Aorta (tissue), 5 donors: ENCODE measurements around the gene PDXP. TPM values are rescaled to one million over a fixed set of nuclear protein-coding genes. Genes with fewer than 3 reads are reported as not detected.
"Not testable (repeated sequence)": the region's sequence is repeated elsewhere in the genome, so short reads cannot be mapped to it uniquely, and the experiment has no call there.

Source experiments
- ATAC-seq: fragments of 200-7000 bp; cut with Tn5 transposase; one replicate; pipeline ENCODE4 v1.9.1; 2022; ENCODE audit warnings: moderate library complexity; ENCODE audit not compliant: low FRiP score
- DNase-seq, 2 donors: peaks; one replicate each; pipeline ENCODE4 v3.0.0-alpha.2; 2020
- H3K27ac ChIP-seq, 2 donors: one replicate each; pipeline ENCODE4 v1.5.1; 2013; ENCODE audit warnings: low read length in 2 of 2, mild to moderate bottlenecking in 2 of 2, moderate library complexity in 2 of 2, control low read depth in 1 of 2, inconsistent platforms in 1 of 2, low read depth in 1 of 2
- H3K27me3 ChIP-seq, 2 donors: one replicate each; pipeline ENCODE4 v1.6.1; 2013; ENCODE audit warnings: control low read depth in 1 of 2, low read length in 1 of 2, mild to moderate bottlenecking in 1 of 2, moderate library complexity in 1 of 2; ENCODE audit not compliant: insufficient read depth in 2 of 2, control insufficient read depth in 1 of 2
- H3K36me3 ChIP-seq, 2 donors: one replicate each; pipeline ENCODE4 v1.6.1; 2013; ENCODE audit warnings: control low read depth in 1 of 2, low read length in 1 of 2, mild to moderate bottlenecking in 1 of 2; ENCODE audit not compliant: insufficient read depth in 2 of 2, control insufficient read depth in 1 of 2
- H3K4me1 ChIP-seq, 2 donors: one replicate each; pipeline ENCODE4 v1.6.1; 2013; ENCODE audit warnings: low read length in 2 of 2, control low read depth in 1 of 2, mild to moderate bottlenecking in 1 of 2, moderate library complexity in 1 of 2; ENCODE audit not compliant: insufficient read depth in 2 of 2, control insufficient read depth in 1 of 2
- H3K4me3 ChIP-seq, 2 donors: one replicate each; pipeline ENCODE4 v1.5.1; 2013; ENCODE audit warnings: low read length in 2 of 2, control low read depth in 1 of 2, mild to moderate bottlenecking in 1 of 2
- H3K9me3 ChIP-seq: one replicate; pipeline ENCODE4 v1.6.1; 2013; ENCODE audit warnings: mild to moderate bottlenecking, low read length; ENCODE audit not compliant: control insufficient read depth
- WGBS, 2 donors: extraction: QIAGEN DNeasy Blood & Tissue Kit; methylation state at CpG; one replicate each; pipeline ENCODE4 v1.1.7; 2013; 5-methylcytosine and 5-hydroxymethylcytosine counted together
- intact Hi-C, 2 donors: fragments of 100-400 bp; cut with DNase I; formaldehyde crosslinking; loops; one replicate each; pipeline versions ENCODE4 v1.14.2 to v1.15.0; 2022
- polyA plus RNA-seq, 2 donors: library from polyadenylated mRNA; stranded (reverse); fragments of 200-250 nt; gene quantifications; one replicate each; pipeline ENCODE4 v1.2.3, GENCODE V29; 2013
- total RNA-seq, 2 donors: library from RNA; stranded (reverse); fragmentation: NEBNext Ultra II Directional; extraction: Animal tissue kit (Norgen Biotek cat#: 25700); gene quantifications; one replicate each; pipeline ENCODE4 v1.2.1, GENCODE V29; 2021
- donor health status: healthy with polysubstance abuse.
- donor health status: Bipolar disorder and iron deficiency.
- donor health status: DM: no; HTN: no; CAD: no.
- donor health status: DM: no; HTN: no; CAD: no.
- donor health status: DM: yes; HTN: yes; CAD: no.

PDXP gene
- total and polyA plus RNA-seq, 4 donors: 4.0 to 16.2 (median 5.1) TPM

GRCh38 chr22:37650463-37651136 is 7.9 kb upstream of the PDXP start:
- H3K36me3 ChIP-seq: no peaks in the 10 kb centered on the region
- no peaks in the 10 kb centered on the region for H3K27me3 ChIP-seq
- no peak overlapping the region for H3K4me3 ChIP-seq
- intact Hi-C loops: no loop called here
- H3K27ac ChIP-seq: no peak overlapping the region
- no peaks in the 10 kb centered on the region for H3K9me3 ChIP-seq
- 96% methylated on average over 17 of the region's 17 CpGs for WGBS, 2 donors
- ATAC-seq: no peak
- DNase-seq: no peak
- no peaks in the 10 kb centered on the region for H3K4me1 ChIP-seq

DNA sequence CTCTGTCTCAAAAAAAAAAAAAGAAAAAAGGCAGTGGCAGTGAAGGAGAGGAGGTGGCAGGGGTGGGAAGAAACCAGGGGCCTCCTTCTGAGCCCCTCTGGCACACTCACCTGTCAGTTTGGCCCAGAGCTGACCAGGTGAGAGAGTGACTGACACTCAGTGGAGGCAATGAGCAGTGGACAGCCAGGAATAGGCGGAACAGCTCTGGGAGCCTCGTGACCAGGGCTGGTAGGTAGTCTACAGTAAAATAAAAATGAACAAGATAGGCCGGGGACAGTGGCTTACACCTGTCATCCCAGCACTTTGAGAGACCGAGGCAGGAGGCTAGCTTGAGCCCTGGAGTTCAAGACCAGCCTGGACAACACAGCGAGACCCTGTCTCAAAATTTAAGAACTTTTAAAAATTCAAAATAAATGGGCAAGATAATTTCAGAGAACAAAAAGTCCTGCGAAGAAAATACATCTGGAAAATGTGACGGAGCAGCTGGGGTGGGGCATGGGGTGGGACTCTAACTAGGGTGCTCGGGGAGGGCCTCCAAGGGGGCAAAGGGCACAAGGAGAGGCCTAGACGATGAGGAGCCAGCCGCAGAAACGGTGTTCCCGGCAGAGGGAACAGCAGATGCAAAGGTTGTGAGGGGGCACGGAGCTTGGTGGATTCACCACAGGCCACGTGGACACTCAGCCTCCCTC is 3.8 kb upstream of the PDXP start:
- intact Hi-C loops: no loop called here
- no peaks in the 10 kb centered on the region for H3K9me3 ChIP-seq
- H3K27me3 ChIP-seq: no peaks in the 10 kb centered on the region
- H3K4me1 ChIP-seq: no peaks in the 10 kb centered on the region
- H3K4me3 ChIP-seq: no peak overlapping the region
- no peaks in the 10 kb centered on the region for H3K36me3 ChIP-seq
- DNase-seq (no peak), ATAC-seq (no peak)
- WGBS, 2 donors: 89 to 90% methylated on average over 12 to 14 of the region's 14 CpGs
- no peak overlapping the region for H3K27ac ChIP-seq

DNA sequence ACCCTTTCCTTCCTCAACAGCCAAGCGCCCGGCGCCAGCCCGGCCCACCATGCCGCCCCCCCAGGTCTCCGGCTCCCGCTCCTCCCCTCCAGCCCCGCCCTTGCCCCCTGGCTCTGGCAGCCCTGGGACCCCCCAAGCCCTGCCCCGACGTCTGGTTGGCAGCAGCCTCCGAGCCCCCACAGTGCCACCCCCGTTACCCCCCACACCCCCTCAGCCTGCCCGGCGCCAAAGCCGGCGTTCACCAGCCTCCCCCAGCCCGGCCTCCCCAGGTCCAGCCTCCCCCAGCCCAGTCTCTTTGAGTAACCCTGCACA is 3.3 kb upstream of the PDXP start:
- ATAC-seq (no peak), DNase-seq (no peak)
- no peak overlapping the region for H3K27ac ChIP-seq
- intact Hi-C loops: no loop called here
- no peaks in the 10 kb centered on the region for H3K36me3 ChIP-seq
- H3K4me3 ChIP-seq: no peak overlapping the region
- H3K9me3 ChIP-seq: no peaks in the 10 kb centered on the region
- H3K27me3 ChIP-seq: no peaks in the 10 kb centered on the region
- no peaks in the 10 kb centered on the region for H3K4me1 ChIP-seq
- WGBS, 2 donors: 89 to 98% methylated on average over 10 to 17 of the region's 17 CpGs

DNA sequence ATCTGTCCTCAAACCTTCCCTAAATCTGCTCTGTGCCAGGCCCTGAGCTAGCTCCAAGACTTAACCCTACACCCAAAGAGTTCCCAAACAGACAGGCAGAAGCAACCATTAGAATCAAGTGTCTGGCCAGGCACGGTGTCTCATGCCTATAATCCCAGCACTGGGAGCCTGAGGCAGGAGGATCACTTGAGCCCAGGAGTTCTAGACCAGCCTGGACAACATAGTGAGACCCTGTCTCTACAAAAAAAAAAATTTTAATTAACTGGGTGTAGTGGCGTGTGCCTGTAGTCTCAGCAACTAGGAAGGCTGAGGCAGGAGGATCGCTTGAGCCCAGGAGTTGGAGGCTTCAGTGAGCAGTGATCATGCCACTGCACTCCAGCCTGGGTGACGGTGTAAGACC is 1.9 kb upstream of the PDXP start:
- H3K27ac ChIP-seq, H3K4me1 ChIP-seq, intact Hi-C loops, H3K36me3 ChIP-seq, H3K27me3 ChIP-seq, DNase-seq, H3K9me3 ChIP-seq, ATAC-seq, H3K4me3 ChIP-seq: not testable (repeated sequence)
- 93 to 95% methylated on average over 4 of the region's 4 CpGs for WGBS, 2 donors

- Histone ChIP-seq H3K4me3 (no peak overlapping the region), H3K27me3 (no peaks in the 10 kb centered on the region), H3K4me1 (no peaks in the 10 kb centered on the region), H3K27ac (peak overlapping the region in 1 of 2 donors; percentile 41), H3K36me3 (no peaks in the 10 kb centered on the region), H3K9me3 (no peaks in the 10 kb centered on the region)
- 7 to 9% methylated on average over 6 of the region's 6 CpGs for WGBS, 2 donors
- no peak for DNase-seq
- ATAC-seq: no peak
- intact Hi-C loops: no loop called here
Observed at GRCh38 chr22:37657590-37658132, 862 bp upstream of the PDXP start.

DNA sequence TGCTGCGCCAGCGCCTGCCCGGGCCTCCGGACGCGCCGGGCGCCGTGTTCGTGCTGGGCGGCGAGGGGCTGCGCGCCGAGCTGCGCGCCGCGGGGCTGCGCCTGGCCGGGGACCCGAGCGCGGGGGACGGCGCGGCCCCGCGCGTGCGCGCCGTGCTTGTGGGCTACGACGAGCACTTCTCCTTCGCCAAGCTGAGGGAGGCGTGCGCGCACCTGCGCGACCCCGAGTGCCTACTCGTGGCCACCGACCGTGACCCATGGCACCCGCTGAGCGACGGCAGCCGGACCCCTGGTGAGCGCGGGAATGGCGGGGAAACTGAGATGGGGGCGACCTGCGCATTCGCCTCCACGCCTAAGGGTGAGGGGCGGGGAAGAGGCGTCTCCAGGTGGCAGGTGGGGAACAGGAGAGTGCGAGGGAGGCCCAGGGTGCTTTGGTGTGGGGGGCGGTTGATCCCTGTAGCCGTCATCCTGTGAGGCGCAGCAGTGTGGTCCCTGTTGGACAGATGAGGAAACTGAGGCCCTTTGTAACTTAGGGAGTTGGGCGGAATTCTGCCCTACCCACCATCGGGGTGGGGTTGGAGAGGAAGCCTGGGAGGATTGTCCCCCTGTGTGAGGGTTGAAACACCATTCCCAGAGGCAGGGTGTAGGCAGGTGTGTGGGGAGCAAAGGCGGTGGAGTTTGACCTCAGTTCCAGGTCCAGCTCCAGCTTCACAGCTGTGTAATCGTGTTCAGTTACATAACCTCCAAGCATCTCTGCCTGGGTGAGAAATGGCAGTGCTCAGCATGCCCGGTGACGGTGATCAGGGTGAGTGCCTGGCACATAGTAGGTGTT is 758 bp downstream of the PDXP start:
- H3K36me3 ChIP-seq: no peaks in the 10 kb centered on the region
- H3K9me3 ChIP-seq: no peaks in the 10 kb centered on the region
- no peak for DNase-seq
- intact Hi-C loops: no loop called here
- H3K4me3 ChIP-seq: peak overlapping the region; percentile 52 to 56
- no peak for ATAC-seq
- H3K27me3 ChIP-seq: no peaks in the 10 kb centered on the region
- WGBS, 2 donors: 2% methylated on average over 67 to 68 of the region's 68 CpGs
- H3K27ac ChIP-seq: no peak overlapping the region
- no peaks in the 10 kb centered on the region for H3K4me1 ChIP-seq

DNA sequence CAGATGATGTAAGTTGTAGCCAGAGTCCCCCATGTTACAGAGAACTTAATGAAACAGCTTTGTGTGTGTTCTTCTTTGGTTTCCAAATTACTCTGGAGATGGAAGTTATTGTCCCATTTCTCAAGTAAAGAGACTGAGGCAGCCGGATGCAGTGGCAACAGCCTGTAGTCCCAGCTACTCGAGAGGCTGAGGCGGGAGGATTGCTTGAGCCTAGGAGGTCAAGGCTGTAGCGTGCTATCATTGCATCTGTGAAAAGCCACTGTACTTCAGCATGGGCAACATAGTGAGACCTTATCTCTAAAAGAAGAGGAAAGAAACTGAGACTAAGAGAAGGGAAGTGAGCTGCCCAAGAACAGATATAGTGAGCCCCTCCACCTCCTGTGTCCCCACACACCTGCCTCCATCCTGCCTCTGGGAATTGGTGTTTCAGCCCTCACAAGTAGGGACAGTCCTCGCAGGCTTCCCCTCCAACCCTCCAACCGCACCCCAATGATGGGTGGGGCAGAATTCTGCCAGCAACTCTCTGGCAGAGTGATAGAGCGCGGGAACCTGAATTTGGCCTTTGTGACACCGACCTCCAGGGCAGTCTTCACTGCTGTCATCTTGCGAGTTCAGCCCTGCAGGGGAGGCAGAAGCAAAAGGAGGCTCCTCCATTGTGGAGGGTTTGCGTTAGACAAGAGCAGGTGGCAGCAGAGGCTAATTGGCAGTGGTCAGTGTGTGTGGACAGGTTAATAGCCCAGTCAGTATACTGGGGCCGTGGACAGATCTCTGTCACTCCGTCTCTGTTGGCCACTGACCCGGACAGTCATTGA is 1.6 kb downstream of the PDXP start:
- H3K27me3 ChIP-seq: no peaks in the 10 kb centered on the region
- no peaks in the 10 kb centered on the region for H3K9me3 ChIP-seq
- intact Hi-C loops: no loop called here
- no peak overlapping the region for H3K4me3 ChIP-seq
- no peak for DNase-seq
- 79 to 82% methylated on average over 14 of the region's 14 CpGs for WGBS, 2 donors
- no peak overlapping the region for H3K27ac ChIP-seq
- ATAC-seq: no peak
- no peaks in the 10 kb centered on the region for H3K36me3 ChIP-seq
- no peaks in the 10 kb centered on the region for H3K4me1 ChIP-seq

GRCh38 chr22:37660709-37661045 is 2.2 kb downstream of the PDXP start:
- Histone ChIP-seq H3K9me3 (no peaks in the 10 kb centered on the region), H3K36me3 (no peaks in the 10 kb centered on the region), H3K4me3 (no peak overlapping the region), H3K4me1 (no peaks in the 10 kb centered on the region), H3K27me3 (no peaks in the 10 kb centered on the region), H3K27ac (peak overlapping the region in 1 of 2 donors; percentile 59)
- no peak for ATAC-seq
- intact Hi-C loops: no loop called here
- WGBS, 2 donors: 58 to 64% methylated on average over 2 of the region's 2 CpGs
- no peak for DNase-seq
